ENCODE measurements around the gene ADORA2B.

The ADORA2B gene

DNA sequence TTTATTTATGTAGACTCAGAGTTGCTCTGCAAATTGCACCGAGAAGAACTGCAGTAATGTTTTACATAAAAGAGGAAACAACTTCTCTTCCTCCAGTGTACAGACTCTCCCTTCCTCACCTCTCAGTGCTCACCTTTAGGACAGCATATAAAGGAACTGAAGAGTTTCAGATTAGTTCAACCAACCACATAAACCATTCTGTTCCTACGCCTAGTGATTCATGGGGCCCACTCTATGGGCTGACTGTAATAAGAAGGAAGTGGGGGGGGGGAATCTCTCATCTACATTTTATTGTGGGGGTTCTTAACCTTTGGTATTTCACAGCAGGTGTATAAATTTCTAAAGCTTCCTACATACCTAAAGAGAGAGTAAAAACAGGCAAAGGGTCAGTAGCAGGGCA is 36.3 kb downstream of the ADORA2B start:
- no peak overlapping the region for H3K4me3 ChIP-seq (ENCODE audit: low read depth, low read length)
- TF ChIP-seq, protein P1, sequence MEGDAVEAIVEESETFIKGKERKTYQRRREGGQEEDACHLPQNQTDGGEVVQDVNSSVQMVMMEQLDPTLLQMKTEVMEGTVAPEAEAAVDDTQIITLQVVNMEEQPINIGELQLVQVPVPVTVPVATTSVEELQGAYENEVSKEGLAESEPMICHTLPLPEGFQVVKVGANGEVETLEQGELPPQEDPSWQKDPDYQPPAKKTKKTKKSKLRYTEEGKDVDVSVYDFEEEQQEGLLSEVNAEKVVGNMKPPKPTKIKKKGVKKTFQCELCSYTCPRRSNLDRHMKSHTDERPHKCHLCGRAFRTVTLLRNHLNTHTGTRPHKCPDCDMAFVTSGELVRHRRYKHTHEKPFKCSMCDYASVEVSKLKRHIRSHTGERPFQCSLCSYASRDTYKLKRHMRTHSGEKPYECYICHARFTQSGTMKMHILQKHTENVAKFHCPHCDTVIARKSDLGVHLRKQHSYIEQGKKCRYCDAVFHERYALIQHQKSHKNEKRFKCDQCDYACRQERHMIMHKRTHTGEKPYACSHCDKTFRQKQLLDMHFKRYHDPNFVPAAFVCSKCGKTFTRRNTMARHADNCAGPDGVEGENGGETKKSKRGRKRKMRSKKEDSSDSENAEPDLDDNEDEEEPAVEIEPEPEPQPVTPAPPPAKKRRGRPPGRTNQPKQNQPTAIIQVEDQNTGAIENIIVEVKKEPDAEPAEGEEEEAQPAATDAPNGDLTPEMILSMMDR (IDR thresholded peaks at IDR 0.05; ENCODE audit: insufficient read depth, low read depth, low read length, missing control alignments) = no peak
- peak; percentile 62 for DNase-seq (ENCODE audit: low read depth)

DNA sequence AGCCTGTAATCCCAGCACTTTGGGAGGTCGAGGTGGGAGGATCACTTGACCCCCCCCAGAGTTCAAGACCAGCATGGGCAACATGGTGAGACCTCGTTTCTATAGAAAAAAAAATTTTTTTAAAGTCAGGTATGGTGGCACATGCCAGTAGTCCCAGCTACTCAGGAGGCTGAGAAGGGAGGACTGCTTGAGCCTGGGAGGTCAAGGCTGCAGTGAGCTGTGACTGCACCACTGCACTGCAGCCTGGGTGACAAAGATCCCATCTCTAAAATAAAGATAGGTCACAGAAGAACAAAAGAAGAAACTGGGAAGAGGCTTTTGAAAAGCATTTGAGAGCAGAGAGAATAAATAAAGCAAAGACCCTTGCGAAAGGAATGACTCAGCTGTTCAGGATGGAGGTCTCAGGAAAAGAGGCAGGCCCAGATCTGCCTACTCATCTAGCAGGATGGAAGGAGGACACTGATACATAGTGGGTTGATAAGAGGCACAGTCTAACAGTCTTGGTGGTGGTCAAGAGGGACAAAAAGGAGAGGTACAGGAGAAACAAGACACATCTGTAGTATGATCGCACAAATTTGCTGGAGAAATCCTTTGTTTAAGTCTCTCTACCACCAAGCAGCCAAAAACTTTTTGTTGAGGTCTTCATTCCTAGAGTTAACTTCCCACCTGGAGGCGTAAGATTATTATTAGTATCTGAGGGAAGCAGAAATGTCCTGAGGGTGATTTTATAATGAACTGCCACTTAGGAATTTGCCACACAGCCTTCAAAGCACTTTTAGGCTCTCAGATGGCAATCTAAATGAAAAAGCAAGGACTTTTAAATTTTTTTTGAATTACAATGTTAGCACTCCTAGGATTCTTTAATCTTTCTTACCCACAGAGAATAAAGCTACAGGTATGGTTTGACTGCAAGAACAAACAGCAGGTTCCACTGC is 37.0 kb downstream of the ADORA2B start:
- TF ChIP-seq, protein P1 (IDR thresholded peaks at IDR 0.05; ENCODE audit: insufficient read depth, low read depth, low read length, missing control alignments) = no peak
- no peak for DNase-seq (ENCODE audit: low read depth)
- H3K4me3 ChIP-seq (ENCODE audit: low read depth, low read length) = no peak overlapping the region

DNA sequence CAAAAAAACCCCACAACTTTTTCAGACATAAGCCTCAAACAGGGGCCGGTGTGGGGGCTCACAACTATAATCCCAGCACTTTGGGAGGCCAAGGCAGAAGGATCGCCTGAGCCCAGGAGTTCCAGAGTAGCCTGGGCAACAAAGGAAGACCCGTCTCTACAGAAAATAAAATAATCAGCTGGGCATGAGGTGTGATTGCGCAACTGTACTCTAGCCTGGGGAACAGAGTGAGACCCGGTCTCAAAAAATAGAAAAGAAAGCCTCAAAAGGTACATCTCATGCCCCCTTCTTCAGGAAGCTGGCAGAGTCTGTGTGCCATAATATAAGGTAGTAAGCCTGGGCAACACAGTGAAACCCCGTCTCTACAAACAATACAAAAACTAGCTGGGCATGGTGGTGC is 51.4 kb downstream of the ADORA2B start:
- TF ChIP-seq, protein P1 (IDR thresholded peaks at IDR 0.05; ENCODE audit: insufficient read depth, low read depth, low read length, missing control alignments) = no peak
- no peak for DNase-seq (ENCODE audit: low read depth)
- no peak overlapping the region for H3K4me3 ChIP-seq (ENCODE audit: low read depth, low read length)

DNA sequence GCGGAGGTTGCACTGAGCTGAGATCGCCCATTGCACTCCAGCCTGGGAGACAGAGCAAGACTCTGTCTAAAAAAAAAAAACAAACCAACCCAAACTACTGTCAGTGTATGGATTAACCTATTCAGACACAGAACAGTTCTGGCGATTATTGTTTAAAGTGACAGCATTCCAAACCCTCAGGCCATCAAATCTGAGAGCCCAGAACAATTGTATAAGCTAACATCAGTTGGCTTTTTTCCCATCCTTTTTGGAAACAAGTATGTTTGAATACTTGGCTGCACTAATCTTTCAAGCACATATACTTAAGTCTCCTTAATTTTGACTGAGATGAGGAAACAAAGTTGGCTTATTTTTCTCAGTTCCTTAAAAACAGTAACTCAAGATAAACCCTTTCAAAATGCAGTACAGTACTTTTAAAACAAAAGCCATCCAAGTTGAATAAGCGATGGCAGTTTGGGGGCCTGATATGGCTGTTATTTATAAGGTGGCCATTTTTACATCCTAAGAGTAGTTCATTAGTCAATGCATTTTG is 53.2 kb downstream of the ADORA2B start:
- DNase-seq (ENCODE audit: low read depth) = no peak
- H3K4me3 ChIP-seq (ENCODE audit: low read depth, low read length) = no peak overlapping the region

DNA sequence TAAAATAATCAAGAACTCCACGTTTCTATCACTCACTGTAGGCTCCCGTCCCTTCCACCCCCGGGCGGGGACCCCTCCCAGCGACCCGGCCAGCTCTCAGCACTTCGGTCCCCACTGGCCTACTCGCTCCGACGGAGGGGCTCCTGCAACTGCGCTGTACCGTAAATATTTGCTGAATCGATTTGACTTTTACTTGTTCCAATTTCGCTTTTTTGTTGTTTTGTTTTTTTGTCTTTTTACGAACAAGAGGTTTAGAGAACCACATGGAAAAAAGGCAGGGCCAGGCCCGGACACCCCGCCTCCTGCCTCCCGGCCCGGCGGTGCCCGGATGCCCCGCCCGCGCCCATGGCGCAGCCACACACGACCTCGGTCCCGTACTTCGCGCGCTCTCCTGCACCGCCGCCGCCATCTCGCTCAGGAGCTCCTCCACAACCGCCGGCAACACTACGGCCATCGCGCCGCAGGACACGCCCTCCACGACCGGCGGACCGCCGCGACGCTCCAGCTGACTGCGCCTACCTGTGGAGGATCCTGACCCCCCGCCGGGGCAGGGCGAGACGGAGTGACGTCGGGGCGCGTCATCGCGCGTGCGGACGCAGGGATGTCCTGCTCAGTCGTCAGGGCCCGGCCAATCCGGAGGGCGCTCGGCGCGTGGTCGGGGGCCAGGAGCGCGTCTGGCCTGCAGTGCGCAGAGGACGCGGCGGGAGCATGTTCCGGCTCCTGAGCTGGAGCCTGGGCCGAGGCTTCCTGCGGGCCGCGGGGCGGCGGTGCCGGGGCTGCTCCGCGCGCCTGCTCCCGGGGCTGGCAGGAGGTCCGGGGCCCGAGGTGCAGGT is 54.4 kb downstream of the ADORA2B start, which contains the start of the genes TTC19 and ZSWIM7:
Gene TTC19 (plus strand): TSS at position 684 of the 833 bp plus-strand sequence. CDS start 25 bp downstream, at position 709.
Gene ZSWIM7 (minus strand): TSS at position 564 of the 833 bp plus-strand sequence. CDS start 110 bp downstream, at position 454.
- DNase-seq (ENCODE audit: low read depth) = peak; percentile 97
- peak within 1 kb of the TSS; percentile 64 for H3K4me3 ChIP-seq (ENCODE audit: low read depth, low read length)
- TF ChIP-seq, protein P1 (IDR thresholded peaks at IDR 0.05; ENCODE audit: insufficient read depth, low read depth, low read length, missing control alignments) = no peak

More for the DNA sequence above, 53.2 kb downstream of the ADORA2B start:
- TF ChIP-seq, protein P1 (IDR thresholded peaks at IDR 0.05; ENCODE audit: insufficient read depth, low read depth, low read length, missing control alignments) = no peak

DNA sequence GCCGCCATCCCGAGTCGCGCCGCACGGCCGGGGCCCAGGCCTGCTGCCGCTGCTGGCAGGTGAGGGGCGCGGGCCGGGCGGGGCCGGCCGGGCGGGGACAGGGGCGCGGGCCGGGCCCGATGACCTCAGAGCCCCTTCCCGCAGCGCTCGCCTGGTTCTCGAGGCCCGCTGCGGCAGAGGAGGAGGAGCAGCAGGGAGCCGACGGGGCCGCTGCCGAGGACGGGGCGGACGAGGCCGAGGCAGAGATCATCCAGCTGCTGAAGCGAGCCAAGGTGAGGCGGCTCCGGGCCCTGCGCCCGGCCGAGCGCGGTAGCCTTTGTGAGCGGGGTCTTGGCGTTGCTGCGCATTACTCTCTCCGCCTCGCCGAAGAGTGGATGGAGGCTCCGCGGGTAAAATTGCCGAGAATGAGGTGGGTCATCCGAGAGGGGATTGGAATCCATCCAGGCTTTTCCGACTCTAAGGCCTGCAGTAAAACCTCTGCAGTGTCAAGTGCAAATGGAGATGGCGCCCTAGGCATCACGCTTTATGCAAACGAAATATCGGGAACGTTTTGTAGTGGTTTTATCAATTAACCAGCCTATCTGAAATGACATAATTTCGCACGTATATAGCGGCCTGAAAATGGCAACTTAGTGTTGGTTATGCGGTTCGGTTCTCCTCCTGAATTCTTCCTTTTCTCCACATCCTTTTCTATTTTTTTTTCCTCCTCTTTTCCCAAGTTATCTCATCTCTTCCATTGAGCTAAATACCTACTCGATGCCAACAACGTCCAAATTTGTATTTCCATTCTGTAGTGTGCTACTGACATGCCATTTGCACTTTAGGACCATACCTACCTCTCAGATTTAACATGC is 55.3 kb downstream of the ADORA2B start:
- H3K4me3 ChIP-seq (ENCODE audit: low read depth, low read length) = peak overlapping the region; percentile 64
- DNase-seq (ENCODE audit: low read depth) = peak; percentile 57
- TF ChIP-seq, protein P1 (IDR thresholded peaks at IDR 0.05; ENCODE audit: insufficient read depth, low read depth, low read length, missing control alignments) = no peak

Data from GM12865 (cell line).